ENCODE measurements around the gene MLPH.
"Not testable (repeated sequence)": the region's sequence is repeated elsewhere in the genome, so short reads cannot be mapped to it uniquely, and the experiment has no call there.

MLPH gene

DNA sequence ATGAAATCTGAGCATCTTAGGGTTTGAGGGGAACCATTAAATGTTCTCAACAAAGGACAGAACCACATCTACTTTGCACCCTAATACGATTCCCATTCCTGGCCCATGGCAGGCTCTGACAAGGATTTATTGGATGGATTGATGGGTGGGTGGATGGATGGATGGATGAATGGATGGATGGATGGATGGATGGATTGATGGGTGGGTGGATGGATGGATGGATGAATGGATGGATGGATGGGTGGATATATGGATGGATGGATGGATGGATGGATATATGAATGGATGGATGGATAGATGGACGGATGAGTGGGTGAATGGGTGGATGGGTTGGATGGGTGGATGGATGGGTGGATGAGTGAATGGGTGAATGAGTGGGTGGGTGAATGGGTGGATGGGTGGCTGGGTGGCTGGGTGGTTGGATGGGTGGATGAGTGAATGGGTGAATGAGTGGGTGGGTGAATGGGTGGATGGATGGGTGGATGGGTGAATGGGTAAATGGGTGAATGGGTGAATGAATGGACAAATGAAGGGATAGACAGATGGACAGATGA lies 29.6 kb upstream of the MLPH start:
- no peak for DNase-seq (ENCODE audit: low spot score)

GRCh38 chr2:237458519-237458918 lies 28.5 kb upstream of the MLPH start:
- DNase-seq (ENCODE audit: low spot score) = no peak

DNA sequence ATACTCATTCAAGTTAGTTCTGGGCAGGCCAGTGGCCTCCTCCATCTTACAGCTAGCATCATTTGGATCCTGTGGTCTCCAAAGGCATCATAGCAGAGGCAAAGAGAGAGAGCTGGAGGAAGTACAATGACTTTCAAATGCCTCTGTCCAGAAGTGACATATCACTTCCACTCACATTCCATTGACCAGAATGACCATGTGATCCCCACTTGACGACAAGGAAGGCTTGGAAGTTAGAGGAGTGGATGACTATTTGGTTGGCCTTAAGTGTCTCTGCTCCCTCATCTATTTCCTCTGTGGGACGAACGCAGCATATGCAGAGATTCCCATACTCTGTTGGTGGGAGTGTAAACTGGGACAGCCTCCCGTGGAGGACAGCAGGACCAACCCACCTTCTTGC lies 27.8 kb upstream of the MLPH start:
- no peak for DNase-seq (ENCODE audit: low spot score)

DNA sequence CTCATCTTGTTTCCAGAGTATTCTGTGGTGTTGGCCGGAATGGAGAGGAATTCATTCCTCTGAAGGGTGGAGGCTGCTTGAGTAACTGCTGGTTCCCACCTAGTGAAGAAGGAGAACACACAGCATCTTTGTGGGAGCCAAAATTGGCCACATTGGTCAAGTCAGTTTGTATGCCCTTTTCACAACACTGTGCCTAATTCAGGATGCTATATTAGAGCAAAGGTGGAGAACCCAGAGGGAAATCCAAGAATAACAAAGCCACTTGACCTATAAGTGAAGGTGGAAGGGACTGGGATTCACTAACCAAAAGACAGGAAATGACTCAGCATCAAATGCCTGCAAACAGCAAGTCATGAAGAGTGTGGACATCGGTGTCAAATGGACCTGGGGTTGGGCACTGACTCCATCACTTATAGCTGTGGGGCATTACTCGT lies 27.3 kb upstream of the MLPH start:
- no peak for DNase-seq (ENCODE audit: low spot score)

- no peak for DNase-seq (ENCODE audit: low spot score)
Measured at GRCh38 chr2:237464757-237465391, 22.2 kb upstream of the MLPH start.

DNA sequence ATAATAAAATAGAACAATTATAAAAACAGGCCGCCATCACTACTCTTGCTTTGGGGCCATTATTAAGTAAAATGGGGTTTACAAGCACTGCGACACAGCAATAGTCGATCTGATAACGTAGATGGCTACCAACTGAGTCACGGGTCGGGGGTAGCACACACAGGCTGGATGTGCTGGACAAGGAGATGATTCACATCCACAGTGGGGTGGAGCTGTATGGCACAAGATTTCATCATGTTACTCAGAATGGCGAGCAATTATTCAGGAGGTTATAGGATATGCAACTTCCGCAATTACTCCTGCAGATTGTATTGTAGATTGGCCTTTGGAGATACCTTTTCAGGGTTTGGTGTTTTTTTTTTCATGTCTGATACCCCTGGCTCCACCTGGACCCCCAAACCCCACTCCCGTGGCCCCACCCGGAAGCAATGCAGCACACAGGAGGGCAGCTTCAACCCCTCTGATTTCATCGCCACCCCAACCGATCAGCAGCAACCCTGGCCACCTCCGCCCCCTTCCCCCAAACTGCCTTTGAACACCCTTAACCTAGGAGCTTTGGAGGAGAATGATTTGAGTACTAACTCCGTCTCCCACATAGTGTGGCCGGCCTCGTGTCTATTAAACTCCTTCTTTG lies 21.4 kb upstream of the MLPH start:
- DNase-seq (ENCODE audit: low spot score) = no peak

DNA sequence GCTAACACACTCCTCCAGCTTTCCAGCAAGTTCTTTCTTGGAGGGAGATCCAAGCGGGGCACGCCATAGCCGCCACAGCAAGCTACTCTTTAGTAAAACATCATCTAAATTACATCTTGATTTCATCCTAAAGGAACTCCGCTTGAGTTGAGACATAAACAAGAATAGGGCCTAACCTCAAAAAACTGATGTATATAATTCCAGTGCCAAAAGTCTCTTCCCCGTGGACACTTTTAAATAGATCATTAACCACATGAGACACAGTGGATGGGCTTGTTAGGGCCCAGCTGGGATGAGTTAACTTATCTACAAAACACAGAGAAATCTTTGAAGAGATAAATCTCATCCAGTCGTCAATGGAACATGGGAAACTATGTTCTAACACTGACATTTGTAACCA lies 20.8 kb upstream of the MLPH start:
- DNase-seq (ENCODE audit: low spot score) = no peak

- no peak for DNase-seq (ENCODE audit: low spot score)
Measured at GRCh38 chr2:237467447-237468179, 19.4 kb upstream of the MLPH start.

GRCh38 chr2:237469410-237469809 lies 17.6 kb upstream of the MLPH start:
- DNase-seq (ENCODE audit: low spot score) = not testable (repeated sequence)

DNA sequence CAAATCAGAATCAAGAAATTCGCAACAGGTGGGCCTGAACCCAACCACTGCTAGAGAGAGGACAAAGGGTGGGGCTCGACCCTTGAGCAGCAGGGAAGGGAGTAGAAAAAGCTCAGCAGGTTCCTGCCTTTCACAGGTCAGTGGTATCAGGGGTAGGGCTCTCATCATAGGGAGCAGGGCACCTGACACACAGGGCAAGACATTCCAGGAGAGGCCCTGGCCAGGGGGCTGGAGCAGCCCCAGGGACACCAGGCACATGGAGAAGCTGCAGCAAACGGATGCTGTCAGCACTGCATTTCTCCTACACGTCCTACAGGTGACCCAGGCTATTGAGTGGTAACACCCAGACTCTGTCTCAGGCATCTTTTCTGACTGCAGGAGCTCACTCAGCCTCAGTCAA lies 17.2 kb upstream of the MLPH start:
- DNase-seq (ENCODE audit: low spot score) = no peak

DNA sequence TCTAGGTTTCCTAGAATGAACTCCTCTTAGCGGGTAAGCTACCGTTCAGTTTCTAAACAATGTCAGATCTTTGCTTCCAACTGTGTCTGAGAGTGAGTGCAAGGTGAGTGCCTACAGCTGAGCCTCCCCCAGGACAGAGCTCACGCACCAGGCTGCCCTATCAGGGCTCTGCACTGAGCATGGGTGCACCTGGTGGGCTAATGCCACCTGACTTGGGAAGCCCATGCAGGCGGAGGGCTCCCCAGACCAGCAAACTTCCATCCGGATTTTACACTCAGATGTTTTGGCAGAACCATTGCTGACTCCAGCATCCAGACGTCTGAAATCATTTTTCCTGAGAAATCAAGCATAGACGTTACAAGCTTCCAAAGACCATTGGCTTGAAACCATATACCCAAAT lies 16.1 kb upstream of the MLPH start:
- DNase-seq (ENCODE audit: low spot score) = no peak

DNA sequence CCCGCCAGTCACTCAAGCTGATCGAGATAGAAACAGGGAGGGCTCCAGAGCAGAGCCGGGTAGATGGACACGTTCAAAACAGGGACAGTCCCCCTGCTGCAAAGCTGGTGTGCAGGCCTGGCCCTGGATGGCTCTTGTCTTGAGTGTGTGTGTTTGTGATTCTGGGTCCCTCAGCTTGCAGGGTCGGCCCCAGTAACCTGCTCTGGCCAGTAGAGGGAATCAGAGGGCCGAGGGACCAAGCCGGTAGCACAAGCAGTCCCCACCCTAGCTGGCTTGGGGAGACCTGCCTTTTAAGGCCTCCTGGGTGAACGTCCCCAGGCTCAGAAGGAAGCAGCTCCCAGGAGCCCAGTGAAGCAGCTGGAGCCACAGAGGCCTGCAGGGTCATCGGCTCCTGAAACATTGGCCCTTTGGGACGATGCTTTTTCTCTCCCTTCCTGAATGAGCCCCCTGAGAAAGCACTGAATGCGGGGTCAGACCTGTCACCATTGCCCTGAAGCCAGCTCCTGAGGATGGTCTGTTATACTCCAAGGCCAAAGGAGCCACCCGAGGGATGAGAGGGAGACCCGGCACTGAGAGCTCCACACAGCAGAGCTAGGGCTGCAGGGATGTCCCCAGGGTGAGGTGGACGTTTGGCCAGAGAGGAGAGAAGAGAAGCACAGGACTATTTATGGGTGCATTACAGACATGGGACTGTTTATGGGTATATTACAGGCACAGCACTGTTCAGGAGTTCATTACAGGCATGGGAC lies 15.4 kb upstream of the MLPH start:
- DNase-seq (ENCODE audit: low spot score) = peak; percentile 82

DNA sequence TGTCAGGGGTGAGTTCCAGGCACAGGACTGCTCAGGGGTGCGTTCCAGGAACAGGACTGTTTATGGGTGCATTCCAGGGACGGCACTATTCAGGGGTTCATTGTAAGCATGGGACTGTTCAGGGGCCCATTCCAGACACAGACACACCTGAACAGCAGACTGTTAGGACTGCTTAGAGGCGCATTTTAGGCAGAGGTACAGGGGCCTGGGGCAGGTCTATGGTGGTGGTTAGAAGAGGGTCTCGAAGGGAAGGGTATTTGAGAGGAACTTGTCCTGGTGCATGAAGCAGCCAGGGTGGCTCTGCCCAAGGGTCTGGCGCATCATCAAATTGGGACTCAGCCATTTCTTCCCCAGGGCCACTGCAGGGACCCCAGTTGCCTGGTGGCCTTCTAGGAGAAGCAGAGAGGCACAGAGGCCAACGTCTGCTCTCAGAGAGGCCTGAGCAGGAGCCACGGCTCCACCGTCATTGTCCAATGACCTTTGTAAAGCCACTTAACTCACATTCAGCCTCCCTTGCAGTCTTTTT lies 14.8 kb upstream of the MLPH start:
- no peak for DNase-seq (ENCODE audit: low spot score)

GRCh38 chr2:237472909-237473877 lies 13.9 kb upstream of the MLPH start:
- DNase-seq (ENCODE audit: low spot score) = no peak

- no peak for DNase-seq (ENCODE audit: low spot score)
Measured at GRCh38 chr2:237473878-237474441, 13.1 kb upstream of the MLPH start.

- no peak for DNase-seq (ENCODE audit: low spot score)
Measured at GRCh38 chr2:237474442-237474911, 12.6 kb upstream of the MLPH start.

- peak; percentile 86 for DNase-seq (ENCODE audit: low spot score)
Measured at GRCh38 chr2:237474931-237475703, 11.9 kb upstream of the MLPH start.

DNA sequence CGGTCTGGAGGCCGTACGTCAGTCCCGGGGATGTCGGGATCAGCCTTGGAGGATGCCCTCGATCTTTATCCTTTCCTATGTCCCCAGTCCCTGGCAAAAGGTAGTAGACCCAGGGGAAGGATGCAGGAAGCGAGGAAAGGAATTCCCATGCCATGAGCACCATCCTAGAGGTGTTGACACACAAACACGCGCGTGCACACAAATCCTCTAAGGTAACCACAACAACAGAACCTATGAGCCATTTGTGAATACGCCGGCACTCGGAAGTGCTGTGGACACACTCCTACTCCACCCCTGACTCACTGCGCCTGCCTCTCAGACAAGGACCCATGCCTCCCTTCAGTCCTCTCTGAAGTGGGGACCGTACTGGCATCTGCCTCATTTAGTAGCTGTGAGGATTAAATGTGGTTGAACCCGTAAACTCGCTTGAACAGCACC lies 11.3 kb upstream of the MLPH start:
- DNase-seq (ENCODE audit: low spot score) = peak; percentile 70

- no peak for DNase-seq (ENCODE audit: low spot score)
Measured at GRCh38 chr2:237478095-237478494, 9.0 kb upstream of the MLPH start.

DNA sequence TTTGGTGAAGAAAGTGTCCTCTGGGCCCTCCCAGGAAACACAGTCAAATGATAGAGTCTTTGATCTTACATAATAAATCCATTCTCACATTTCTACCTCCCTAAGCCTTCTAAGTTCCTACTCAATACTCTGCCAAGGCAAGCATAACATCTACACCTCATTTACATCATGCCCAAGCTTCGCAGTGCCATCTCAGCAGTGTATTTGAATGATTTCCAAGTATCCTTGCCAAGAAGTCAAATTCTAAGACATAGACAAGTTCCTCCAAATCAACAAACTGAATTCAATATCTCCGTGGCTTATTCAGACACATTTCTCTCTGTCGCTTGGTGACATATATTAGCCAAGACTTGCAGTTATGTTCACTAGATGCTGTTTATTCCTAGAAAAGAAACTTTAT lies 8.1 kb upstream of the MLPH start:
- DNase-seq (ENCODE audit: low spot score) = no peak
